Testis (tissue), 3 donors: ENCODE results near the gene SCLY. TPM values are rescaled to one million over a fixed set of nuclear protein-coding genes. Genes with fewer than 3 reads are reported as not detected.

ENCODE experiments used
- DNase-seq: peaks from one replicate; pipeline ENCODE4 v3.0.0-alpha.2; 2019
- H3K27ac ChIP-seq, 2 donors: fragments of 200-600 bp; sonication (generic); one replicate each; pipeline ENCODE4 v1.5.1; 2019
- H3K27me3 ChIP-seq: fragments of 200-600 bp; sonication (generic); one replicate; pipeline ENCODE4 v1.5.1; 2019
- H3K36me3 ChIP-seq: fragments of 200-600 bp; sonication (generic); one replicate; pipeline ENCODE4 v1.5.1; 2017; ENCODE audit warnings: low read depth; ENCODE audit errors: missing control alignments
- H3K4me1 ChIP-seq: fragments of 200-600 bp; sonication (generic); one replicate; pipeline ENCODE4 v1.5.1; 2019
- H3K4me3 ChIP-seq, 2 donors: fragments of 200-600 bp; sonication (generic); one replicate each; pipeline ENCODE4 v1.5.1; 2017 to 2019
- H3K9me3 ChIP-seq: fragments of 200-600 bp; sonication (generic); one replicate; pipeline ENCODE4 v1.5.1; 2017
- CTCF ChIP-seq, 3 experiments: fragments of 450-650 bp in 2 of 3; fragments of 200-600 bp in 1 of 3; sonication (generic) in 1 of 3; IDR thresholded peaks; one replicate each; pipeline ENCODE4 v1.5.1; 2016 to 2019; ENCODE audit warnings: antibody characterized with exemption in 3 of 3, mild to moderate bottlenecking in 2 of 3, moderate library complexity in 1 of 3
- POLR2A ChIP-seq: fragments of 450-650 bp; IDR thresholded peaks from one replicate; pipeline ENCODE4 v1.6.1; 2017; ENCODE audit warnings: antibody characterized with exemption, mild to moderate bottlenecking, moderate library complexity
- WGBS, 2 donors: methylation state at CpG; one replicate each; pipeline ENCODE4 v1.1.5; 2018; 5-methylcytosine and 5-hydroxymethylcytosine counted together
- intact Hi-C: fragments of 100-400 bp; cut with DNase I; formaldehyde crosslinking; loops from one replicate; pipeline ENCODE4 v1.15.1; 2023; ENCODE audit warnings: low total_unique reads
- polyA plus RNA-seq: library from polyadenylated mRNA; stranded (reverse); fragments of 350-450 nt; fragmentation: Illumina TruSeq; extraction: RNeasy Lipid Tissue Mini Kit (QIAGEN cat#74804); gene quantifications from one replicate; pipeline ENCODE4 v1.2.3, GENCODE V29; 2014; ENCODE audit warnings: low read depth, low replicate concordance; ENCODE audit not compliant: insufficient read depth
- total RNA-seq, 2 donors: library from RNA; depleted of rRNA; stranded (reverse); fragments of >200 nt; gene quantifications; one replicate each; pipeline ENCODE4 v1.2.3, GENCODE V29; 2016

The SCLY gene
- total and polyA plus RNA-seq, 3 donors from 2014 or later: 19.6 to 40.2 (median 24.6) TPM

DNA sequence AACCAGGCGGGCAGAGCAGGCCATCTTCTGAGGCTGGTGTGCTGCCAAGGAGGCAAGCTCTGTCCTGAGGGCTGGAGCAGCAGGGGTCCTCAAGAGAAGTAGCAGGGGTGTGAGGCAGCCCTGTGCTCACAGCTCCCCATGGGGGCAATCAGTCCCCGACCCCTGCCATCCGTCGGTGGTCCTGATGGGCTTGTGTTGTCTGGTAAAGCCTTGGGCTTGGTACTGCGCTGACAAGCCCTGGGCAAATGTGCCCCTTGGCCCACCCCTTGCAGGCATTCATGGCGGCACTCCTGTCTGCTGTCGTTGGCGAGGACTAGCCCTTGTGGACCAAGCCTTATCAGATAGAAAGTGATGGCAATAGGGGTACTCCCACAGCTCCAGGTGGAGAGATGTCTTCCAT lies 22.6 kb upstream of the SCLY start:
- WGBS, 2 donors: 95 to 97% methylated on average over 6 to 8 of the region's 8 CpGs
- TF ChIP-seq POLR2A (no peak), CTCF (IDR thresholded peaks at IDR 0.05) (no peak)
- no peak overlapping the region for H3K4me3 ChIP-seq
- H3K4me1 ChIP-seq: no peaks in the 10 kb centered on the region
- DNase-seq: no peak
- H3K9me3 ChIP-seq: no peaks in the 10 kb centered on the region
- H3K36me3 ChIP-seq: no peaks in the 10 kb centered on the region
- H3K27ac ChIP-seq: no peak overlapping the region
- no peaks in the 10 kb centered on the region for H3K27me3 ChIP-seq
- intact Hi-C loops: no loop called here

- no peaks in the 10 kb centered on the region for H3K9me3 ChIP-seq
- DNase-seq: no peak
- no peaks in the 10 kb centered on the region for H3K4me1 ChIP-seq
- no peak overlapping the region for H3K4me3 ChIP-seq
- TF ChIP-seq CTCF (IDR thresholded peaks at IDR 0.05): no peak
- no peak for TF ChIP-seq POLR2A
- intact Hi-C loops: no loop called here
- H3K27me3 ChIP-seq: no peaks in the 10 kb centered on the region
- H3K36me3 ChIP-seq: no peaks in the 10 kb centered on the region
- H3K27ac ChIP-seq: no peak overlapping the region
- 87 to 96% methylated on average over 6 of the region's 6 CpGs for WGBS, 2 donors
Observed at GRCh38 chr2:238039151-238039550, 21.6 kb upstream of the SCLY start.

DNA sequence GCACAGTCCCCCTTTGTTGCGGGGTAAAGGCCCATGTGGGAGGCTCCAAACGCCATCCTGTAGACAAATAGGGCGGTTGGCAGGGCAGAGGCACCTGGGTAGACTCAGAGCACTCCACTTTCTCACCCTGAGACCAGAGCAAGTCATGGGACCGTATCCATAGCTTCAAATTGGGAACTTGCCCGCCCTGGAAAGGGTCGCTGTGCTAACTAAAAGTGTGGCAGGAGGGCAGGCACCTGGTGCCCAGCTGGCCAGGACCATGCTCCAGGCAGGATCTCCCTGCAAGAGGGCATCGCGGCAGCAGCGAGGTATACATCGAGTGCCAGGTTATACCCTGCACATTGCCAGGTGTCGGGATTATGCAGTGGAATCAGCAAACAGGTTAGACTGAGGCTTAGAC lies 20.8 kb upstream of the SCLY start:
- H3K9me3 ChIP-seq: no peaks in the 10 kb centered on the region

DNA sequence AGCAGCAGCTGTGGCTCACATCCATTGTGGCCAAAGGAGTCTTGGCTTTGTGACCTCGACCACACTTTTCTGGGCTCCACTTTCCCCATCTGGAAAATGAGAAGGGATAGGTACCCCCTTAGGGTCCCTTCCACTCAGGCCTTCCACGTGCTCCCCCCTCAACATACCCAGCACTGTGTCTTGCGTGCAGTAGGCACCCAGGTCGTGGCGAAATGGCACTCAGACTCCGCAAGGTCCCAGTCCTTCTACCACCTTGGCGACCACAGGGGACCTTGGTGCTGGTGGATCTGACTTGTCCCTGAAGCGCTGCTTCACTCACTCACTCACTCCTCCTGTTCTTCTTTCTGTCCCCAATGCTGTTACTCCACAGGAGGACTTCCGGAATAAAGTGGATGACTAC lies 19.9 kb upstream of the SCLY start:
- 82 to 92% methylated on average over 9 of the region's 9 CpGs for WGBS, 2 donors
- no peaks in the 10 kb centered on the region for H3K9me3 ChIP-seq
- TF ChIP-seq POLR2A (no peak), CTCF (IDR thresholded peaks at IDR 0.05) (no peak)
- no peak overlapping the region for H3K4me3 ChIP-seq
- no peaks in the 10 kb centered on the region for H3K27me3 ChIP-seq
- no peaks in the 10 kb centered on the region for H3K36me3 ChIP-seq
- no peak for DNase-seq
- intact Hi-C loops: no loop called here
- no peak overlapping the region for H3K27ac ChIP-seq
- H3K4me1 ChIP-seq: no peaks in the 10 kb centered on the region

More for the DNA sequence above, 20.8 kb upstream of the SCLY start:
- DNase-seq: no peak
- intact Hi-C loops: no loop called here
- Histone ChIP-seq H3K36me3 (no peaks in the 10 kb centered on the region), H3K27me3 (no peaks in the 10 kb centered on the region), H3K4me1 (no peaks in the 10 kb centered on the region), H3K4me3 (no peak overlapping the region), H3K27ac (no peak overlapping the region)
- 91 to 95% methylated on average over 6 to 11 of the region's 11 CpGs for WGBS, 2 donors
- no peak for TF ChIP-seq POLR2A
- TF ChIP-seq CTCF (IDR thresholded peaks at IDR 0.05): no peak

- 91 to 92% methylated on average over 5 of the region's 5 CpGs for WGBS, 2 donors
- no peaks in the 10 kb centered on the region for H3K9me3 ChIP-seq
- H3K27me3 ChIP-seq: no peaks in the 10 kb centered on the region
- no peak overlapping the region for H3K4me3 ChIP-seq
- H3K4me1 ChIP-seq: no peaks in the 10 kb centered on the region
- no peak for TF ChIP-seq POLR2A
- TF ChIP-seq CTCF (IDR thresholded peaks at IDR 0.05): no peak
- H3K36me3 ChIP-seq: no peaks in the 10 kb centered on the region
- no peak overlapping the region for H3K27ac ChIP-seq
- intact Hi-C loops: no loop called here
- no peak for DNase-seq
Observed at GRCh38 chr2:238042090-238042489, 18.7 kb upstream of the SCLY start.
